Natural killer cell treated with Interleukin-12 subunit alpha and Interleukin-12 subunit beta and Interleukin-15 and Interleukin-18, amount 100 ng/mL, for 72 hours (primary cell): ENCODE measurements around the gene STAT4. TPM values are rescaled to one million over a fixed set of nuclear protein-coding genes. Genes with fewer than 3 reads are reported as not detected.

Experiments used
- ATAC-seq, 2 donors: fragments of 150-1000 bp; cut with Tn5 transposase in 1 of 2; sonication (Bioruptor Pico), chemical (Tn5 transposase) in 1 of 2; 2 replicates each; pipeline ENCODE4 v1.10.0; 2021
- DNase-seq: peaks from one replicate; pipeline ENCODE4 v3.0.0; 2022; ENCODE audit warnings: low spot score
- H3K27ac Mint-ChIP-seq, 2 donors: 1 replicate in 1 of 2; 2 replicates in 1 of 2; pipeline ENCODE4 v1.8.0; 2022; ENCODE audit warnings: mixed read lengths in 2 of 2, mild to moderate bottlenecking in 1 of 2, moderate library complexity in 1 of 2
- H3K27me3 Mint-ChIP-seq, 2 donors: 1 replicate in 1 of 2; 2 replicates in 1 of 2; pipeline ENCODE4 v1.8.0; 2022; ENCODE audit warnings: mixed read lengths in 2 of 2
- H3K36me3 Mint-ChIP-seq: one replicate; pipeline ENCODE4 v1.8.0; 2022; ENCODE audit warnings: mixed read lengths
- H3K4me1 Mint-ChIP-seq, 2 donors: 1 replicate in 1 of 2; 2 replicates in 1 of 2; pipeline ENCODE4 v1.8.0; 2022; ENCODE audit warnings: low read depth in 2 of 2, mixed read lengths in 2 of 2, mild to moderate bottlenecking in 1 of 2
- H3K4me3 Mint-ChIP-seq: one replicate; pipeline ENCODE4 v1.8.0; 2022; ENCODE audit warnings: mixed read lengths
- H3K9me3 Mint-ChIP-seq: 2 replicates; pipeline ENCODE4 v1.8.0; 2022; ENCODE audit warnings: mixed read lengths
- total RNA-seq, 2 donors: library from RNA; stranded (reverse); gene quantifications; one replicate each; pipeline ENCODE4 v1.2.3, GENCODE V29; 2022

STAT4 gene
- total RNA-seq, 2 donors from 2014 or later: 133 to 241 TPM

DNA sequence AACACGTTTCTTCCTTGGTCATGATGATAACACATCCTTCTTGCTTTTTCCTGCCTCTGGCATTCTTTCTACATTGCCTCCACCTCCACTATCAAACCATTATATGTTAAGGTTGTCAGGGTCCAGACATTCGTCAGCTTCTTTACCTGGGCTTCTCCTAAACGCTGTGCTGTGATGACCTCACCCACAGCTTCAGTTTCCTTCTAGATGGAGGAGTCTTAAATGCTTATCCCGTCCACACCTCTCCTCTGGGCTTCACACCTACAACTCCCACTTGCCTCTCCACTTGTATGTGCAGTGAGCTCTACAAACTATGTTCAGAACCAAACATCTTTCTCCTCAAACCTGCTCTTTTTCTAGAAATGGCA, 136.2 kb downstream of the STAT4 start:
- ATAC-seq: peak; percentile 14 to 51
- H3K4me3 Mint-ChIP-seq: no peak overlapping the region
- no peak overlapping the region for H3K27ac Mint-ChIP-seq
- peaks cover 15 to 21% of the 10 kb centered on the region in 2 donors for H3K4me1 Mint-ChIP-seq
- no peaks in the 10 kb centered on the region for H3K27me3 Mint-ChIP-seq
- peaks cover 2% of the 10 kb centered on the region for H3K9me3 Mint-ChIP-seq
- peaks cover 19% of the 10 kb centered on the region for H3K36me3 Mint-ChIP-seq
- DNase-seq: no peak

GRCh38 chr2:191013932-191014652, 136.7 kb downstream of the STAT4 start, which contains the start of gene STAT1:
Gene STAT1 (minus strand): TSS chr2:191014171. CDS start chr2:191010003, 4,168 bp downstream.
- peaks cover 21% of the 10 kb centered on the region for H3K36me3 Mint-ChIP-seq
- peaks cover 18 to 20% of the 10 kb centered on the region in 2 donors for H3K4me1 Mint-ChIP-seq
- peak; percentile 93 to 94 for ATAC-seq
- peaks cover 2% of the 10 kb centered on the region for H3K9me3 Mint-ChIP-seq
- peak; percentile 97 for DNase-seq
- no peak within 1 kb of the TSS for H3K4me3 Mint-ChIP-seq
- no peaks in the 10 kb centered on the region for H3K27me3 Mint-ChIP-seq
- H3K27ac Mint-ChIP-seq: no peak within 1 kb of the TSS

GRCh38 chr2:191013682-191013931, 137.2 kb downstream of the STAT4 start:
- no peaks in the 10 kb centered on the region for H3K27me3 Mint-ChIP-seq
- no peak overlapping the region for H3K27ac Mint-ChIP-seq
- ATAC-seq: no peak
- H3K9me3 Mint-ChIP-seq: peaks cover 2% of the 10 kb centered on the region
- no peak for DNase-seq
- peaks cover 21% of the 10 kb centered on the region for H3K36me3 Mint-ChIP-seq
- H3K4me1 Mint-ChIP-seq: peaks cover 16 to 18% of the 10 kb centered on the region in 2 donors
- no peak overlapping the region for H3K4me3 Mint-ChIP-seq

GRCh38 chr2:191012845-191013681, 137.7 kb downstream of the STAT4 start:
- no peak for DNase-seq
- H3K27me3 Mint-ChIP-seq: no peaks in the 10 kb centered on the region
- peaks cover 14 to 22% of the 10 kb centered on the region in 2 donors for H3K4me1 Mint-ChIP-seq
- no peak overlapping the region for H3K27ac Mint-ChIP-seq
- ATAC-seq: peak in 1 of 2 donors; percentile 5
- H3K4me3 Mint-ChIP-seq: no peak overlapping the region
- H3K36me3 Mint-ChIP-seq: peaks cover 25% of the 10 kb centered on the region
- H3K9me3 Mint-ChIP-seq: peaks cover 2% of the 10 kb centered on the region

GRCh38 chr2:191012346-191012745, 138.4 kb downstream of the STAT4 start:
- H3K27me3 Mint-ChIP-seq: no peaks in the 10 kb centered on the region
- H3K4me1 Mint-ChIP-seq: peaks cover 14 to 24% of the 10 kb centered on the region in 2 donors
- ATAC-seq (no peak), DNase-seq (no peak)
- peaks cover 29% of the 10 kb centered on the region for H3K36me3 Mint-ChIP-seq
- no peak overlapping the region for H3K4me3 Mint-ChIP-seq
- H3K9me3 Mint-ChIP-seq: peaks cover 2% of the 10 kb centered on the region
- H3K27ac Mint-ChIP-seq: no peak overlapping the region

DNA sequence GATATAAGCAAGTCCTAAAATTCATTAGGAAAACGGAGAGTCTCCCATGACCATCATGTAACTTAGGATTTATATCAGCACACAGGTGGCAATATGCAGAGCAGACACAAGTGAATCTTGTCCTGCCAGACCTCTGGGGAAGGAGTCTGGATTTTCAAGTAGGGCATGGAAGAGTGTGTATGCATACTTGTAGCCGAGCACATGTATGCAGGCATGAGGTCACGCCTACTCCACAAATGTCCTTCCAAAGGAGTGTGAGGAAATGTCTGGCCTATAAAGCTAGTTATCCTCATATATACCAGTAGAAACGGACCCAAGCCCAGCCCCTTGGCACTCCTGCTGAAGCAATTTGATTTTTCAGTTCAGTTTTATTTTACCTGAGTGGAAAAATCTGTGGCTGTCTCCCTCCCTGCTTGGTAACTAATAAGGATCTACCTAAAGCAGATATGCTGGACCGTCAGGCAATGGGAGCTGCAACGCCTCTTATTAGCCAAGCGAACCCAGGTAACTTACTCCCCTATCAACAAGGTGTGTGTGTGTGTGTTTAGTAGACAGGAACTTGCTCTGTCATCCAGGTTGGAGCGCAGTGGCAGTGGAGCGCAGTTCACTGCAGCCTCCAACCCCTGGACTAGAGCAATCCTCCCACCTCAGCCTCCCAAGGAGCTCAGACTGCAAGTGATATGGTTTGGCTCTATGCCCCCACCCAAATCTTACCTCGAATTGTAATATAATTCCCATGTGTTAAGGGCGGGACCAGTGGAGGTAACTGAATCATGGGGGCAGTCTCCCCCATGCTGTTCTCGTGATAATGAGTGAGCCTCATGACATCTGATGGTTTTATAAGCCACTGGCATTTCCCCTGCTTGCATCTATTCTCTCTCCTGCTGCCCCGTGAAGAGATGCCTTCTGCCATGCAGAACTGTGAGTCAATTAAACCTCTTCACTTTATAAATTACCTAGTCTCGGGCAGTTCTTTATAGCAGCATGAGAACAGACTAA, 139.6 kb downstream of the STAT4 start:
- H3K36me3 Mint-ChIP-seq: peaks cover 35% of the 10 kb centered on the region

DNA sequence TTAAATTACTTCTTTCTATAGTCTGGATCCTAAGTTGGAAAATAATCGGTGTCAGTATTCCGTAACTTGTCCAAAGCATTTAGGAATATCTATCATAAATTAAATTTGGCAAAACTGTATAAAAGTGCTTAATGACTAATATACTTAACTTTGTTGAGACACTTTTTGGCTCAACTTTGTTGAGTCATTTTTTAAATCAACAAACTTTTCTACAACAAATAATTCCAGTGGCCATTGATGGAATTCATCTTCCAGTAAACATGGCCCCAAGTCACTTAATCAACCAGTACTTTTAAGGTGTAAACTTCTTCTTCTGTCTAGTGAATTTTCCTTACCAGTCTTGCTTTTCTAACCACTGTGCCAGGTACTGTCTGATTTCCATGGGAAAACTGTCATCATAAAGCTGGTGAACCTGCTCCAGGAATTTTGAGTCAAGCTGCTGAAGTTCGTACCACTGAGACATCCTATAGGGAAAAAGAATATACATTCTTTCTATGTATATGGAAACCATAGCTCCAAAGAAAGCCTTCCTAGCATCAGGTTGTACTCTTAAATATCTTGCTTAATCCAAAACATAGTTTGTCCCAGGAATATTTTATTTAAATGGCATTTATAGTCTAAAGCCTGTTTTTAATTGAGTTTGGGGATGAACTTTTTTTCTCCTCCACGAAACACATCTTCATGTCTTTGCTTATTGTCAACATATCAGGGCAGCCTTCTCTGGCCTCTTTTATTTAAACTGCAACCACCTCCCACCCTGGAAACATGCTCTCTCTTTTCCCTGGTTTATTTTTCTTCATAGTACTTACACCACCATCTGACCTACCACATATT, 141.0 kb downstream of the STAT4 start:
- H3K27me3 Mint-ChIP-seq: no peaks in the 10 kb centered on the region
- peak overlapping the region; percentile 35 to 45 for H3K27ac Mint-ChIP-seq
- no peak for ATAC-seq
- no peak for DNase-seq
- peak overlapping the region; percentile 25 for H3K4me3 Mint-ChIP-seq
- no peaks in the 10 kb centered on the region for H3K9me3 Mint-ChIP-seq
- H3K36me3 Mint-ChIP-seq: peaks cover 39% of the 10 kb centered on the region
- H3K4me1 Mint-ChIP-seq: peaks cover 17 to 30% of the 10 kb centered on the region in 2 donors

More for the DNA sequence above, 139.6 kb downstream of the STAT4 start:
- no peak for DNase-seq
- Mint-ChIP-seq H3K4me3 (no peak overlapping the region), H3K4me1 (peaks cover 14 to 25% of the 10 kb centered on the region in 2 donors), H3K27ac (no peak overlapping the region), H3K27me3 (no peaks in the 10 kb centered on the region), H3K9me3 (no peaks in the 10 kb centered on the region)
- ATAC-seq: no peak

- no peak for ATAC-seq
These were observed 142.5 kb downstream of the STAT4 start for GRCh38 chr2:191008286-191008685.

DNA sequence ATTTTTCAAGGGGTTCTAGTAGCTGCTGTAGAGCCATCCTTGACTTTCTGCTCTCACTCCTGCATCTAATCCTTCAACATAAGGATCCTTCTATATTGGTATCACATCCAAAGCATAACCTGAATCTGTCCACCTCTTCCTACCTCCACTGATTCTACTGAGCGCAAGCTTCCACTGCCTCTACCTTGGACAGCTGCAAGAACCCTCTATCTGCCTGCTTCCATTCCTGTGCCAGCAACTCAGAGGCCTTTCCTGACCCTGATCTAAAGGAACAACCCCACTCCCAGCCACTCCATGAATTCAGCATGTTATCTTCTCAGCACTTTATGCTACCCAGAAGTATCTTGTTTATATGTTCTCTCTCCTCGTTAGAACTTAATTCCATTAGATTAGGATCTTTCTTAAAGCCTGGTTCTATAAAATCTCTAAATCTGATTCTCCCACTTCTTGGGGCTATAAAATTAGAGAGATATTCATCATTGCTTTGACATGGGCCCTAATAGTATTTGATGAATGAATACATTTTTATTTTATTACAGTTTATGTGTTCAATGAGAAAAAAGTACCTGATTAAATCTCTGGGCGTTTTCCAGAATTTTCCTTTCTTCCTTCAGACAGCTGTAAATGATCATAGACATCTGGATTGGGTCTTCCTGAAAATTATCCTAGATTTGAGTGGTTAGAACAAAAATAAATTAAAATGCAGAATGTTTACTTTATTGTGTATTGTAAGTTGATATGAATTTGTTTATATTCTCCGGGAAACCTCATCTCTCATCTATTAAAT, 143.6 kb downstream of the STAT4 start:
- Mint-ChIP-seq H3K9me3 (no peaks in the 10 kb centered on the region), H3K27ac (peak overlapping the region; percentile 4 to 49), H3K4me3 (peak overlapping the region; percentile 14), H3K27me3 (no peaks in the 10 kb centered on the region), H3K36me3 (peaks cover 62% of the 10 kb centered on the region), H3K4me1 (peaks cover 29 to 54% of the 10 kb centered on the region in 2 donors)
- ATAC-seq (no peak), DNase-seq (no peak)

More at GRCh38 chr2:191008286-191008685, 142.5 kb downstream of the STAT4 start:
- H3K4me1 Mint-ChIP-seq: peaks cover 24 to 44% of the 10 kb centered on the region in 2 donors
- no peak for DNase-seq
- peaks cover 53% of the 10 kb centered on the region for H3K36me3 Mint-ChIP-seq
- no peak overlapping the region for H3K4me3 Mint-ChIP-seq
- no peaks in the 10 kb centered on the region for H3K9me3 Mint-ChIP-seq
- H3K27me3 Mint-ChIP-seq: no peaks in the 10 kb centered on the region
- peak overlapping the region in 1 of 2 donors; percentile 62 for H3K27ac Mint-ChIP-seq

DNA sequence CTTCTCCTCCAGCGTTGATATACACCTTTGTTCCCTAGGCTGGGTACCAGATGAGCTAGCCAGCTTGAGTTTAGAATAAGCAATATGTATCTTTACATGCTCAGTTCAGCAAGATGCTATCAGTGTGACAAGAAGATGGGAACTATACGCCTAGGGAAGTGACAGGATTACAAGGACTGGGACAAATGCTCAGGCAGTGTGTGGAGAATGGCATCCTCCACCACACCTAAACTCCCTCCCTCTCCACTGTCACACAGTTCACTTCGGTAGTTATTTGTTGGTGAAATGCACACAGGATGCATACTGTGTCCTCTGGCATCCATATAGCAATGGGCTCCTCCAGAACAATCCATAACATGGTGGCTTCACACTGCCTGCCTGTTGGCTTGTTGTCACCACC, 144.5 kb downstream of the STAT4 start:
- Mint-ChIP-seq H3K27me3 (no peaks in the 10 kb centered on the region), H3K9me3 (no peaks in the 10 kb centered on the region), H3K27ac (peak overlapping the region in 1 of 2 donors; percentile 49), H3K4me1 (peaks cover 29 to 63% of the 10 kb centered on the region in 2 donors), H3K4me3 (no peak overlapping the region), H3K36me3 (peaks cover 69% of the 10 kb centered on the region)
- DNase-seq (no peak), ATAC-seq (peak in 1 of 2 donors; percentile 17)

GRCh38 chr2:191003405-191004309, 147.1 kb downstream of the STAT4 start:
- DNase-seq: no peak
- no peak for ATAC-seq
- H3K27me3 Mint-ChIP-seq: no peaks in the 10 kb centered on the region

More at GRCh38 chr2:191003405-191004309, 147.1 kb downstream of the STAT4 start:
- Mint-ChIP-seq H3K4me1 (peaks cover 49 to 76% of the 10 kb centered on the region in 2 donors), H3K4me3 (peak overlapping the region; percentile 26), H3K9me3 (no peaks in the 10 kb centered on the region), H3K27ac (peak overlapping the region; percentile 0 to 37), H3K36me3 (peaks cover 84% of the 10 kb centered on the region)
